Transverse colon (tissue), 4 donors: ENCODE results near the gene COPB2. TPM values are rescaled to one million over a fixed set of nuclear protein-coding genes. Genes with fewer than 3 reads are reported as not detected.
A peak's percentile ranks its signal among the peaks of the same experiment; 100 is the strongest.

Source experiments
- DNase-seq: peaks from one replicate; pipeline ENCODE4 v3.0.0-alpha.2; 2019
- H3K27ac ChIP-seq, 4 donors: fragments of 200-600 bp; sonication (generic); 2 replicates each; pipeline ENCODE4 v1.5.1; 2016 to 2018; ENCODE audit warnings: inconsistent platforms in 4 of 4
- H3K27me3 ChIP-seq: fragments of 200-600 bp; sonication (generic); 2 replicates; pipeline ENCODE4 v1.5.1; 2017; ENCODE audit warnings: inconsistent platforms
- H3K36me3 ChIP-seq, 4 donors: fragments of 200-600 bp; sonication (generic); 2 replicates each; pipeline ENCODE4 v1.5.1; 2017 to 2019; ENCODE audit warnings: inconsistent platforms in 4 of 4
- H3K4me1 ChIP-seq, 4 donors: fragments of 200-600 bp; sonication (generic); 2 replicates each; pipeline ENCODE4 v1.5.1; 2017 to 2020; ENCODE audit warnings: inconsistent platforms in 4 of 4
- H3K4me3 ChIP-seq, 4 donors: fragments of 200-600 bp; sonication (generic); 1 replicate in 1 of 4; 2 replicates in 3 of 4; pipeline versions ENCODE4 v1.5.1 to v1.6.1; 2017 to 2019; ENCODE audit warnings: inconsistent platforms in 4 of 4
- H3K9me3 ChIP-seq, 2 donors: fragments of 200-600 bp; sonication (generic); 2 replicates each; pipeline ENCODE4 v1.5.1; 2017 to 2019; ENCODE audit warnings: inconsistent platforms in 2 of 2
- EP300 ChIP-seq: sonication (generic); formaldehyde crosslinking; IDR thresholded peaks from one replicate; pipeline ENCODE4 v1.6.1; 2017; ENCODE audit warnings: antibody characterized with exemption, low read depth
- POLR2A ChIP-seq: fragments of 450-650 bp; IDR thresholded peaks from one replicate; pipeline ENCODE4 v1.6.1; 2016; ENCODE audit warnings: antibody characterized with exemption, mild to moderate bottlenecking, moderate library complexity
- POLR2AphosphoS5 ChIP-seq, 3 donors: sonication (generic); formaldehyde crosslinking; IDR thresholded peaks; one replicate each; pipeline ENCODE4 v1.6.1; 2016; ENCODE audit warnings: antibody characterized with exemption in 3 of 3
- WGBS, 2 donors: methylation state at CpG; one replicate each; pipeline ENCODE4 v1.1.5; 2018; ENCODE audit warnings: low coverage in 1 of 2; 5-methylcytosine and 5-hydroxymethylcytosine counted together
- in situ Hi-C, 4 donors: fragments of 200-750 bp; cut with MboI; loops; one replicate each; pipeline versions ENCODE4 v1.15.0 to v1.15.1; 2017; ENCODE audit warnings: low sequenced_read_pairs in 3 of 4, low pct_ligation_motif_present in 1 of 4, low pct_unique_long_range_greater_than_20kb in 1 of 4
- intact Hi-C: fragments of 100-400 bp; cut with DNase I; formaldehyde crosslinking; loops from one replicate; pipeline ENCODE4 v1.15.1; 2023; ENCODE audit warnings: low total_unique reads
- total RNA-seq, 4 donors: library from RNA; depleted of rRNA; stranded (reverse); fragments of >200 nt; gene quantifications; one replicate each; pipeline ENCODE4 v1.1.0, GENCODE V29; 2016
- TF ChIP-seq, protein P1 (sequence below), 5 experiments: fragments of 200-600 bp in 3 of 5; fragments of 450-650 bp in 2 of 5; sonication (generic) in 3 of 5; IDR thresholded peaks; 1 replicate in 2 of 5; 2 replicates in 3 of 5; pipeline ENCODE4 v1.5.1; 2016 to 2017; ENCODE audit warnings: antibody characterized with exemption in 5 of 5, inconsistent platforms in 3 of 5, mild to moderate bottlenecking in 2 of 5, moderate library complexity in 1 of 5

Gene COPB2
- 10 to 100 TPM; 38.9 to 86.3 (median 56.3) TPM for total RNA-seq

DNA sequence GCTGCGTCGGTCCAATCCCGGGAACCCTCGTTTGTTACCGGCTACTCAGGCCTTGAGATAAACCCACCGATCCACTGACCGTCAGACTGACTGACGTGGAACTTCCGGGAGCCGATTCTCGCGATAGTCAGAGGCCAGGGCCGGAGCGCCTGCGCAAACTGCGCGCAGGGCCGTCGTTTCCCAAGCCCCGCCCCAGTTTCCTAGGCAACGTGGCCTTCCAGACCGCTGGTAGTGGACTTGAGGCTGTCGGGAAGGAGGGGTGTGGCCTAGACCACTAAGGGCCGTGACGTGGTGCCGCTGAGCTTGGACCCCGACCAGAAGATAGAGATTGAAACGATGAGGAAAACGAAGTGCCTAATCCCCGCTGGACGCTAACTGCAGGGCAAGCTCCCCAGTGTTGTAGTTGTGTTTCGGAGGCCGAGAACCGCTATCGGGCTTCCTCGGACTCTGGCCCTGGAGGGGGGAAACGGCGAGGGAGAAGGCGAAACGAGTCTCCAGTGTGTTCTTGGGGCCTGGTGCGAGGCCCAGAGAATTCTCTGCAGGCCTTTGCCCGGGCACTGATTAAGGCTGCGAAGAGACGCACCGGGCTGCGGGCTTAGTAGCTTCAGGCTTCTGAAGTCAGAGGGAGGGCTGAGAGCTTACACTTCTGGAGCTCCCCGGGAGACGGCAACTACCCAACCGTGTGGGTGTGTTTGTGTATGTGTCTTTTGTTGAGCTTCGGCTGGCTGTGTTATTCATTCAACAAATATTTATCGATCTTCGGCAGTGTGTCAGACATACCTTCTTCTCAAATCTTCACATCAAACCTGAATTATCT, at the start of gene COPB2:
COPB2 (minus strand) TSS at position 96 of the 817 bp plus-strand sequence. CDS start 97 bp downstream, outside the sequence.
- in situ Hi-C loops (no loop called here), intact Hi-C loops (no loop called here)
- 0 to 1% methylated on average over 3 to 36 of the region's 52 CpGs for WGBS, 2 donors
- Histone ChIP-seq H3K36me3 (no peaks in the 10 kb centered on the region), H3K4me3 (peak within 1 kb of the TSS; percentile 85 to 93 (median 88)), H3K4me1 (peaks cover 9 to 44% (median 26%) of the 10 kb centered on the region in 4 donors), H3K9me3 (no peaks in the 10 kb centered on the region), H3K27me3 (no peaks in the 10 kb centered on the region), H3K27ac (peak within 1 kb of the TSS; percentile 93 to 97 (median 93))
- DNase-seq: peak; percentile 100
- TF ChIP-seq, protein P1, sequence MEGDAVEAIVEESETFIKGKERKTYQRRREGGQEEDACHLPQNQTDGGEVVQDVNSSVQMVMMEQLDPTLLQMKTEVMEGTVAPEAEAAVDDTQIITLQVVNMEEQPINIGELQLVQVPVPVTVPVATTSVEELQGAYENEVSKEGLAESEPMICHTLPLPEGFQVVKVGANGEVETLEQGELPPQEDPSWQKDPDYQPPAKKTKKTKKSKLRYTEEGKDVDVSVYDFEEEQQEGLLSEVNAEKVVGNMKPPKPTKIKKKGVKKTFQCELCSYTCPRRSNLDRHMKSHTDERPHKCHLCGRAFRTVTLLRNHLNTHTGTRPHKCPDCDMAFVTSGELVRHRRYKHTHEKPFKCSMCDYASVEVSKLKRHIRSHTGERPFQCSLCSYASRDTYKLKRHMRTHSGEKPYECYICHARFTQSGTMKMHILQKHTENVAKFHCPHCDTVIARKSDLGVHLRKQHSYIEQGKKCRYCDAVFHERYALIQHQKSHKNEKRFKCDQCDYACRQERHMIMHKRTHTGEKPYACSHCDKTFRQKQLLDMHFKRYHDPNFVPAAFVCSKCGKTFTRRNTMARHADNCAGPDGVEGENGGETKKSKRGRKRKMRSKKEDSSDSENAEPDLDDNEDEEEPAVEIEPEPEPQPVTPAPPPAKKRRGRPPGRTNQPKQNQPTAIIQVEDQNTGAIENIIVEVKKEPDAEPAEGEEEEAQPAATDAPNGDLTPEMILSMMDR (IDR thresholded peaks at IDR 0.05): peak in 1 of 5 experiments; percentile 5
- TF ChIP-seq POLR2AphosphoS5 (IDR thresholded peaks at IDR 0.05) (peak; percentile 79 to 96 (median 91)), POLR2A (peak; percentile 90), EP300 (no peak)

DNA sequence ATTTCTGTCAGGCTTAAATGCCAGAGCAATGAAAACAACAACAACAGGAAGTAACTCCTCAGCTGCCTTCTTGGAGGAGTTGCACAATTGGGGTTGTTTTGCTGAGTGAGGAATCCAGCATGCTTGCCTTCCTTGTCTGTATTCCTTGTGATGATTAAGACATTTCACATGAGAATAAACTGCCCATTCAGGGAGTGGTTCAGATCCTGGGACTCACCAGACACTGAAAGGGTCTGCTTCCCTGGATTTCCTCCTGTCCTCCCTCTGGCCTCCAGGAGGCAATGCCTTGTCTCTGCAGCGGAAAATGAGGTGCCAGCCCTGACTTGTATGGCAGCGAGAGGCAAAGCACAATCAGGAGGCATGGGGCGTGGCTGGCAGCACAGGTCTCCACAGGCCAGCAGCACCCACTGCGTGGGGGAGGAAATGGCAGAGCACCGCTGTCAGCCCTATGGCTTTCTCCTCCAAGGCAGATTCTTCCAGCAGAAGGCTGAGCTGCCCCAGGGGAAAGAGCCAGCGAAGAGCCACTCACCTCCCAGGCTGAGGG, 45.4 kb upstream of the COPB2 start:
- intact Hi-C loops (no loop called here), in situ Hi-C loops (loop anchor here in 2 of 4 donors (25.0 kb wide), 1 partner anchor 1427 kb away; no protein-coding TSS in a partner anchor)
- WGBS, 2 donors: 90% methylated on average over 6 of the region's 6 CpGs; no CpG with 5 or more reads in 1 of the 2 donors
- no peaks in the 10 kb centered on the region for H3K36me3 ChIP-seq
- H3K27me3 ChIP-seq: no peaks in the 10 kb centered on the region
- no peaks in the 10 kb centered on the region for H3K4me1 ChIP-seq
- no peaks in the 10 kb centered on the region for H3K9me3 ChIP-seq
- peak overlapping the region in 1 of 4 donors; percentile 52 for H3K27ac ChIP-seq
- no peak for TF ChIP-seq POLR2A
- TF ChIP-seq, protein P1 (IDR thresholded peaks at IDR 0.05): no peak
- no peak for TF ChIP-seq EP300
- TF ChIP-seq POLR2AphosphoS5 (IDR thresholded peaks at IDR 0.05): no peak
- H3K4me3 ChIP-seq: no peak overlapping the region
- DNase-seq: no peak

DNA sequence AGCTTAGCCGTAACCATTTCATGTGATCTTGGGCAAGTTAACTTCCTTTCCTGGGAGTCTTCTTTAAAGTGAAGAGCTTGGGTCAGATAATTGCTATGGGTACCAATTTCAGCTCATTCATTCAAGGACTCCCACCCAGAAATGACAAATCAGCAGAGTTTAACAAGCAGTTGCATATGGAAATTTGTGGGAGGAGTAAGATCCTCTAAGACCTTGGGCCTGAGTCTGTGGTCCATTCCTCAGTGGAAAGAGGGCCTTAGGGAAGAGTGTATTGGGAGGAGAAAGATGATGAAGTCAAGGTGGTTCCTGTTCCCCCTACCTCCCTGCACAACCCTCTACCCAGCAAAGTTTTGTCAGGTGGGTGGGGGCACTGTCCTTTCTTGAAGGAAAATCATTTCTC, 44.8 kb upstream of the COPB2 start:
- in situ Hi-C loops (loop anchor here in 2 of 4 donors (25.0 kb wide), 1 partner anchor 1428 kb away; no protein-coding TSS in a partner anchor), intact Hi-C loops (no loop called here)
- no peak for DNase-seq
- Histone ChIP-seq H3K27ac (peak overlapping the region in 1 of 4 donors; percentile 52), H3K4me3 (no peak overlapping the region), H3K36me3 (no peaks in the 10 kb centered on the region), H3K4me1 (no peaks in the 10 kb centered on the region), H3K9me3 (no peaks in the 10 kb centered on the region), H3K27me3 (no peaks in the 10 kb centered on the region)
- no peak for TF ChIP-seq POLR2A
- no peak for TF ChIP-seq POLR2AphosphoS5 (IDR thresholded peaks at IDR 0.05)
- TF ChIP-seq, protein P1 (IDR thresholded peaks at IDR 0.05): no peak
- no peak for TF ChIP-seq EP300
- WGBS, 2 donors: 73 to 83% methylated on average over 1 of the region's 1 CpG

DNA sequence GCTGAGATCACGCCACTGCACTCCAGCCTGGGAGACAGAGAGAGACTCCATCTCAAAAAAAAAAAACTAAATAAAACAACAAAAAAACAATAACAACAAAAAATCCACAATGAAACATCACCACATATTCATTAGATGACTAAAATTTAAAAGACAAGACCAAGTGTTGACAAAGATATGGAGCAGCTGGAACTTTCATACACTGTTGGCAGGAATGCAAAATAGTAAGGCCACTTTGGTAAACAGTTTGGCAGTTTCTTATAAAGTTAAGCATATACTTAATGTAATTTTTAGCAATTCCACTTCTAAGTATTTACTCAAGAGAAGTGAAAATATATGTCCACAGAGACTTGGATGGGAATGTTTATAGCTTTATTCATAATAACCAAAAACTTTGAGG, 43.6 kb upstream of the COPB2 start:
- intact Hi-C loops: no loop called here
- TF ChIP-seq POLR2A (no peak), POLR2AphosphoS5 (IDR thresholded peaks at IDR 0.05) (no peak), EP300 (no peak)
- TF ChIP-seq, protein P1 (IDR thresholded peaks at IDR 0.05): no peak
- in situ Hi-C loops: loop anchor here in 2 of 4 donors (25.0 kb wide), 1 partner anchor 1429 kb away; no protein-coding TSS in a partner anchor
- Histone ChIP-seq H3K9me3 (no peaks in the 10 kb centered on the region), H3K27ac (no peak overlapping the region), H3K4me1 (no peaks in the 10 kb centered on the region), H3K27me3 (no peaks in the 10 kb centered on the region), H3K36me3 (no peaks in the 10 kb centered on the region), H3K4me3 (no peak overlapping the region)
- DNase-seq: no peak
- 85 to 100% methylated on average over 1 of the region's 1 CpG for WGBS, 2 donors
